ENCODE results near the gene BTNL3.
"Not testable (repeated sequence)": the region's sequence is repeated elsewhere in the genome, so short reads cannot be mapped to it uniquely, and the experiment has no call there.

The BTNL3 gene, protein sequence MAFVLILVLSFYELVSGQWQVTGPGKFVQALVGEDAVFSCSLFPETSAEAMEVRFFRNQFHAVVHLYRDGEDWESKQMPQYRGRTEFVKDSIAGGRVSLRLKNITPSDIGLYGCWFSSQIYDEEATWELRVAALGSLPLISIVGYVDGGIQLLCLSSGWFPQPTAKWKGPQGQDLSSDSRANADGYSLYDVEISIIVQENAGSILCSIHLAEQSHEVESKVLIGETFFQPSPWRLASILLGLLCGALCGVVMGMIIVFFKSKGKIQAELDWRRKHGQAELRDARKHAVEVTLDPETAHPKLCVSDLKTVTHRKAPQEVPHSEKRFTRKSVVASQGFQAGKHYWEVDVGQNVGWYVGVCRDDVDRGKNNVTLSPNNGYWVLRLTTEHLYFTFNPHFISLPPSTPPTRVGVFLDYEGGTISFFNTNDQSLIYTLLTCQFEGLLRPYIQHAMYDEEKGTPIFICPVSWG

GRCh38 chr5:180988592-180988991 lies at the start of gene BTNL3:
Gene BTNL3, plus strand, starts transcription at chr5:180988846. Its CDS starts 183 bp downstream, at chr5:180989029.
- DNase-seq: no peak

GRCh38 chr5:180950291-180950949 lies 38.2 kb upstream of the BTNL3 start:
- DNase-seq: no peak

GRCh38 chr5:180959661-180960060 lies 29.0 kb upstream of the BTNL3 start:
- DNase-seq: no peak

- DNase-seq: no peak
Observed at GRCh38 chr5:180960209-180960608, 28.4 kb upstream of the BTNL3 start.

GRCh38 chr5:180969406-180969805 lies 19.2 kb upstream of the BTNL3 start:
- no peak for DNase-seq

- DNase-seq: no peak
Observed at GRCh38 chr5:180970336-180970735, 18.3 kb upstream of the BTNL3 start.

DNA sequence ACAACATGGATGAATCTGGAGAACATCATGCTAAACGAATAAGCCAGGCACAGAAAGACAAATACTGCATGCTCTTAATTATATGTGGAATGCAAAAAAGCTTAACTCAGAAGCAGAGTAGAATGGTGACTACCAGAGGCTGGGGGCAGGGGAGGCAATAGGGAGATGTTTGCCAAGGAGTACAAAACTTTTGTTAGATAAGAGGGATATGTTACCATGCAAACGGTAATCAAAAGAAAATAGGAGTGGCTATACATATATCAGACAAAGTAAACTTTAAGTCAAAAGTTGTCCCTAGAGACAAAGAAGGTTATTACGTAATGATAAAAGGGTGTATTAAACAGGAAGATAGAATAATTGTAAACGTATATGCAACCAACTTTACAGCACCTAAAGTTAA lies 17.8 kb upstream of the BTNL3 start:
- no peak for DNase-seq

DNA sequence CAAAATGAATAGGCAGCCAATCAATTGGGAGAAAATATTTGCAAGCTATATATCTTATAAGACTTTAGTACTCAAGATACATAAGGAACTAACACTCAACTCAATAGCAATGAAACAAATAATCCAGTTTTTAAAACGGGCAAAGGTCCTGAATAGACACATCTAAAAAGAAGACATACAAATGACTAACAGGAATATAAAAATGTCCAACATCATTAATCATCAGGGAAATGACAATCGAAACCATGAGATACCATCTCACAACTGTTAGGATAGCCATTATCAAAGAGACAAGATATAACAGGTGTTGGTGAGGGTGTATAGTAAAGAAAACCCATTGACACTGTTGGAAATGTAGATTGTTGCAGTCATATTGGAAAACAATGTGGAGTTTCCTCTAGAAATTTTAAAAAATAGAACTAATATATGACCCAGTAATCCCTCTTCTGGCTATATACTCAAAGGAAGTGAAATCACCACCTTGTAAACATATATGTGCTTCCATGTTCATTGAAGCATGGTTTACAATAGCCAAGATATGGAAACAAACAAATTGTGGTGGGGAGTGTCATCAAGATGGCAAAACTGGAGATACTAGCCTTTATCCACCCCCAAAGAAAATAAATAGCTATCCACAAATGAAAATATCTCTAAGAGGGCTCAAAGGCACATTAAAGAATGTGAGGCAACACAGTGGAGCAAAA lies 13.9 kb upstream of the BTNL3 start:
- DNase-seq: no peak

DNA sequence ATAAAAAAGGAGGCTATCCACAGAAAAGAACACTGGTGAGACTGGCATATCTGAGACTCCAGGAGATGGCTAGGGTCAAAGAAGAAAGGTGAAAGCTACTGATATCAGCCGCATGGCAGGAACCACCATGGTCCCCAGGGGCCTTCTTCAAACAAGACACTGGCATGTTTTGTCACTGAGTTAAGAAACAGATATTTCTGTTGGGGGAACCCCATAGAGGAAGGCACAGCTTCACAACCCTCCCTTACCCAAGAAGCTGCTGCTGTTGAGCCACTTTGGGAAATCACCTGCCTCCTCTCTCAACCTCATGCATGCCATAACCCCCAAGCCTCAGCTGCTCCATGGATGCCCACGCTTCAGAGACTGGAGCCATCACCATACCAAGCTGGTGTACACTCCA lies 13.3 kb upstream of the BTNL3 start:
- DNase-seq: no peak

DNA sequence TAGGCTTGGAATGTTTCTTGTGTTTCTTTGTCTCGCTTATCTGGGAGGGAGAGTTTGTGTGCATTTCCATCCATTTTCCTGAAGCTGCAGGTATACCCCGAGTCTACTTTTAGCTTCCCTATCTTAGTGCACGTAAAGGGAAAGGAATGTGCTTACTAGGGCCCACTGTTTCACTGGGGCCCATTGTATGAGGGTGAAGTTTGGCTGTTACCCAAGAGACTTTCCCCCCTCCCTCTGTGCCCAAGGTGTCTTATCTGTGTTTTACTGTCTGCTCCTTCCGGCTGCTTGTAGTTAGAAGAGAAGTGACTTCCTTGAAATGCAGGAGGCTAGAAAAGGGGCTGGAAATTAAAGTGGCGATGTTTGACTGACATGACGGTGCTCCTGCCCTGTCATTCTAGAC lies 12.1 kb upstream of the BTNL3 start:
- no peak for DNase-seq

DNA sequence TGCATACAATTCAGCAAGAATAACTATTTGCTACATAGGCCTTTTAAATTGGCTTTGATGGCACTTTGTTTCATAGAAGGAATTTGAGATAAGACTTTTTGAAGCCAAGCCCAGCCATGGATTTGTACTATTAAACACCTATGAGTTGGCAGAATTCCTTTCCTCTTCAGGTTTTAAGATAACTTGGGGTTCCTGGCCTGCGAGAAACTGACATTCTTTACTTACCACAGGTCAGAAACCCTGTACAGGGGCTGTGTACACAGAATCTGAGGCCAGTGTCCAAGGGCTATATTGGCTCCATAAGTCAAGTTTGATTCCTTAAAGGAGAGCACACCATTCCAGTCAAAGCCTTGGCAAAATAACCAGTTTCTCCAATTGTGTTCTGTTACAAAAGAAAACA lies 10.8 kb upstream of the BTNL3 start:
- DNase-seq: no peak

- DNase-seq: no peak
Observed at GRCh38 chr5:180982008-180982741, 6.5 kb upstream of the BTNL3 start.

- no peak for DNase-seq
Observed at GRCh38 chr5:180988016-180988415, 630 bp upstream of the BTNL3 start.

GRCh38 chr5:180990086-180990881 lies 1.6 kb downstream of the BTNL3 start:
- no peak for DNase-seq

DNA sequence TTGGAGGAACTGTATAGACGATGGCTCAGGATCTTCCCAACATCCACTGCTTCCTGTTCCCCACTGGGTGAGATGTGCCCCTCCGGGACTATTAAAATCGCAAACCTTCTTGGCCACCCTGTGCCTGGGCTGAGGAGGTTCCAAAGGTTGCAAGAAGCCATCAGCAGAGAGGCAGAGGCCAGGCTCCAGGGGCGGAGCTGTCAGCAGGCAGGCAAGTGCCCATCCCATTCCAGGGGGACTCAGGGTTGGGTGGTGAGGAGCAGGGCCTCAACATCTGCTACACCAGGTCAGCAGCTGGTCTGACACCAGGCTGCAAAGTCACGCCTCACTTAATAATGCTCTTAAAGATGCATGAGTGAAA lies 2.2 kb downstream of the BTNL3 start:
- DNase-seq: no peak

- DNase-seq: no peak
Observed at GRCh38 chr5:181001947-181002346, 13.3 kb downstream of the BTNL3 start.

DNA sequence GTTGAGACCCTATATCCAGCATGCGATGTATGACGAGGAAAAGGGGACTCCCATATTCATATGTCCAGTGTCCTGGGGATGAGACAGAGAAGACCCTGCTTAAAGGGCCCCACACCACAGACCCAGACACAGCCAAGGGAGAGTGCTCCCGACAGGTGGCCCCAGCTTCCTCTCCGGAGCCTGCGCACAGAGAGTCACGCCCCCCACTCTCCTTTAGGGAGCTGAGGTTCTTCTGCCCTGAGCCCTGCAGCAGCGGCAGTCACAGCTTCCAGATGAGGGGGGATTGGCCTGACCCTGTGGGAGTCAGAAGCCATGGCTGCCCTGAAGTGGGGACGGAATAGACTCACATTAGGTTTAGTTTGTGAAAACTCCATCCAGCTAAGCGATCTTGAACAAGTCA lies 17.1 kb downstream of the BTNL3 start:
- no peak for DNase-seq

GRCh38 chr5:181008136-181008535 lies 19.5 kb downstream of the BTNL3 start:
- DNase-seq: no peak

- DNase-seq: not testable (repeated sequence)
Observed at GRCh38 chr5:181010018-181010417, 21.4 kb downstream of the BTNL3 start.

GRCh38 chr5:181014654-181015053 lies 26.0 kb downstream of the BTNL3 start:
- DNase-seq: not testable (repeated sequence)

DNA sequence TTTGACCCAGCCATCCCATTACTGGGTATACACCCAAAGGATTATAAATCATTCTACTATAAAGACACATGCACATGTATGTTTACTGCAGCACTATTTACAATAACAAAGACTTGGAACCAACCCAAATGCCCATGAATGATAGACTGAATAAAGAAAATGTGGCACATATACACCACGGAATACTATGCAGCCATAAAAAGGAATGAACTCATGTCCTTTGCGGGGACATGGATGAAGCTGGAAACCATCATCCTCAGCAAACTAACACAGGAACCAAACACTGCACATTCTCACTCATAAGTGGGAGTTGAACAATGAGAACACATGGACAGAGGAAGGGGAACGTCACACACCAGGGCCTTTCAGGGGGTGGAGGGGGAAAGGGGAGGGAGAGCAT lies 28.8 kb downstream of the BTNL3 start:
- not testable (repeated sequence) for DNase-seq

GRCh38 chr5:181020688-181021087 lies 32.0 kb downstream of the BTNL3 start:
- DNase-seq: no peak

All from GOT3 (cell line).